ENCODE measurements around the gene MED25. TPM values are rescaled to one million over a fixed set of nuclear protein-coding genes. Genes with fewer than 3 reads are reported as not detected.

Gene MED25
- polyA plus RNA-seq, 1 donor from 2014 or later: 18.9 TPM

DNA sequence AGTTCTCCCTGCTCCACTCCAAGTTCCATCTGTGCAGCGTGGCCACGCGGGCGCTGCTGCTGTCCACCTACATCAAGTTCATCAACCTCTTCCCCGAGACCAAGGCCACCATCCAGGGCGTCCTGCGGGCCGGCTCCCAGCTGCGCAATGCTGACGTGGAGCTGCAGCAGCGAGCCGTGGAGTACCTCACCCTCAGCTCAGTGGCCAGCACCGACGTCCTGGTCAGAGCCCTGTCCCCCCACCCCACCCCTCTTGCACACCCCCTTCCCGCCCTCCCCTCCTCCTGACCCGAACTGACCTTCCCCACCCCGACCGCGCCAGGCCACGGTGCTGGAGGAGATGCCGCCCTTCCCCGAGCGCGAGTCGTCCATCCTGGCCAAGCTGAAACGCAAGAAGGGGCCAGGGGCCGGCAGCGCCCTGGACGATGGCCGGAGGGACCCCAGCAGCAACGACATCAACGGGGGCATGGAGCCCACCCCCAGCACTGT lies 16.6 kb upstream of the MED25 start:
- no peak overlapping the region for H3K27ac ChIP-seq (ENCODE audit: low read length)
- H3K36me3 ChIP-seq (ENCODE audit: insufficient read depth, low read length): no peaks in the 10 kb centered on the region
- no peaks in the 10 kb centered on the region for H3K79me2 ChIP-seq (replicated peaks; ENCODE audit: insufficient read depth, low read length)
- H4K20me1 ChIP-seq (ENCODE audit: insufficient read depth): no peaks in the 10 kb centered on the region
- no peak for TF ChIP-seq TAF1 (IDR thresholded peaks at IDR 0.05; ENCODE audit: low read depth)
- TF ChIP-seq, protein P1, sequence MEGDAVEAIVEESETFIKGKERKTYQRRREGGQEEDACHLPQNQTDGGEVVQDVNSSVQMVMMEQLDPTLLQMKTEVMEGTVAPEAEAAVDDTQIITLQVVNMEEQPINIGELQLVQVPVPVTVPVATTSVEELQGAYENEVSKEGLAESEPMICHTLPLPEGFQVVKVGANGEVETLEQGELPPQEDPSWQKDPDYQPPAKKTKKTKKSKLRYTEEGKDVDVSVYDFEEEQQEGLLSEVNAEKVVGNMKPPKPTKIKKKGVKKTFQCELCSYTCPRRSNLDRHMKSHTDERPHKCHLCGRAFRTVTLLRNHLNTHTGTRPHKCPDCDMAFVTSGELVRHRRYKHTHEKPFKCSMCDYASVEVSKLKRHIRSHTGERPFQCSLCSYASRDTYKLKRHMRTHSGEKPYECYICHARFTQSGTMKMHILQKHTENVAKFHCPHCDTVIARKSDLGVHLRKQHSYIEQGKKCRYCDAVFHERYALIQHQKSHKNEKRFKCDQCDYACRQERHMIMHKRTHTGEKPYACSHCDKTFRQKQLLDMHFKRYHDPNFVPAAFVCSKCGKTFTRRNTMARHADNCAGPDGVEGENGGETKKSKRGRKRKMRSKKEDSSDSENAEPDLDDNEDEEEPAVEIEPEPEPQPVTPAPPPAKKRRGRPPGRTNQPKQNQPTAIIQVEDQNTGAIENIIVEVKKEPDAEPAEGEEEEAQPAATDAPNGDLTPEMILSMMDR (IDR thresholded peaks at IDR 0.05; ENCODE audit: poor library complexity, severe bottlenecking): no peak
- no peak for TF ChIP-seq POLR2AphosphoS5 (IDR thresholded peaks at IDR 0.05)
- no peak for TF ChIP-seq SMC3 (conservative IDR thresholded peaks at IDR 0.05; ENCODE audit: poor library complexity)
- no peak for TF ChIP-seq EZH2 (IDR thresholded peaks at IDR 0.05; ENCODE audit: borderline replicate concordance, insufficient read depth, low read length, poor library complexity, severe bottlenecking)
- TF ChIP-seq EP300 (conservative IDR thresholded peaks at IDR 0.05; ENCODE audit: poor library complexity, severe bottlenecking): no peak
- TF ChIP-seq, protein P2, sequence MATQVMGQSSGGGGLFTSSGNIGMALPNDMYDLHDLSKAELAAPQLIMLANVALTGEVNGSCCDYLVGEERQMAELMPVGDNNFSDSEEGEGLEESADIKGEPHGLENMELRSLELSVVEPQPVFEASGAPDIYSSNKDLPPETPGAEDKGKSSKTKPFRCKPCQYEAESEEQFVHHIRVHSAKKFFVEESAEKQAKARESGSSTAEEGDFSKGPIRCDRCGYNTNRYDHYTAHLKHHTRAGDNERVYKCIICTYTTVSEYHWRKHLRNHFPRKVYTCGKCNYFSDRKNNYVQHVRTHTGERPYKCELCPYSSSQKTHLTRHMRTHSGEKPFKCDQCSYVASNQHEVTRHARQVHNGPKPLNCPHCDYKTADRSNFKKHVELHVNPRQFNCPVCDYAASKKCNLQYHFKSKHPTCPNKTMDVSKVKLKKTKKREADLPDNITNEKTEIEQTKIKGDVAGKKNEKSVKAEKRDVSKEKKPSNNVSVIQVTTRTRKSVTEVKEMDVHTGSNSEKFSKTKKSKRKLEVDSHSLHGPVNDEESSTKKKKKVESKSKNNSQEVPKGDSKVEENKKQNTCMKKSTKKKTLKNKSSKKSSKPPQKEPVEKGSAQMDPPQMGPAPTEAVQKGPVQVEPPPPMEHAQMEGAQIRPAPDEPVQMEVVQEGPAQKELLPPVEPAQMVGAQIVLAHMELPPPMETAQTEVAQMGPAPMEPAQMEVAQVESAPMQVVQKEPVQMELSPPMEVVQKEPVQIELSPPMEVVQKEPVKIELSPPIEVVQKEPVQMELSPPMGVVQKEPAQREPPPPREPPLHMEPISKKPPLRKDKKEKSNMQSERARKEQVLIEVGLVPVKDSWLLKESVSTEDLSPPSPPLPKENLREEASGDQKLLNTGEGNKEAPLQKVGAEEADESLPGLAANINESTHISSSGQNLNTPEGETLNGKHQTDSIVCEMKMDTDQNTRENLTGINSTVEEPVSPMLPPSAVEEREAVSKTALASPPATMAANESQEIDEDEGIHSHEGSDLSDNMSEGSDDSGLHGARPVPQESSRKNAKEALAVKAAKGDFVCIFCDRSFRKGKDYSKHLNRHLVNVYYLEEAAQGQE (IDR thresholded peaks at IDR 0.05; ENCODE audit: borderline replicate concordance): no peak
- TF ChIP-seq RAD21 (conservative IDR thresholded peaks at IDR 0.05): no peak
- no peak for TF ChIP-seq MXI1 (conservative IDR thresholded peaks at IDR 0.05; ENCODE audit: poor library complexity, severe bottlenecking)
- peak overlapping the region; percentile 60 for H3K9ac ChIP-seq (ENCODE audit: low read length)
- H3K27me3 ChIP-seq (ENCODE audit: insufficient read depth, low read depth, low read length): no peaks in the 10 kb centered on the region
- no peaks in the 10 kb centered on the region for H3K9me2 ChIP-seq (ENCODE audit: insufficient read depth, low read length)
- H3K4me2 ChIP-seq (ENCODE audit: low read length): no peak overlapping the region
- no peak overlapping the region for H2AFZ ChIP-seq (ENCODE audit: low read depth, low read length)
- H3K4me3 ChIP-seq (ENCODE audit: low read length): peak overlapping the region; percentile 54
- no peaks in the 10 kb centered on the region for H3F3A ChIP-seq (ENCODE audit: insufficient read depth, low read length, poor library complexity, severe bottlenecking)
- no peaks in the 10 kb centered on the region for H3K9me3 ChIP-seq (ENCODE audit: low read length)

DNA sequence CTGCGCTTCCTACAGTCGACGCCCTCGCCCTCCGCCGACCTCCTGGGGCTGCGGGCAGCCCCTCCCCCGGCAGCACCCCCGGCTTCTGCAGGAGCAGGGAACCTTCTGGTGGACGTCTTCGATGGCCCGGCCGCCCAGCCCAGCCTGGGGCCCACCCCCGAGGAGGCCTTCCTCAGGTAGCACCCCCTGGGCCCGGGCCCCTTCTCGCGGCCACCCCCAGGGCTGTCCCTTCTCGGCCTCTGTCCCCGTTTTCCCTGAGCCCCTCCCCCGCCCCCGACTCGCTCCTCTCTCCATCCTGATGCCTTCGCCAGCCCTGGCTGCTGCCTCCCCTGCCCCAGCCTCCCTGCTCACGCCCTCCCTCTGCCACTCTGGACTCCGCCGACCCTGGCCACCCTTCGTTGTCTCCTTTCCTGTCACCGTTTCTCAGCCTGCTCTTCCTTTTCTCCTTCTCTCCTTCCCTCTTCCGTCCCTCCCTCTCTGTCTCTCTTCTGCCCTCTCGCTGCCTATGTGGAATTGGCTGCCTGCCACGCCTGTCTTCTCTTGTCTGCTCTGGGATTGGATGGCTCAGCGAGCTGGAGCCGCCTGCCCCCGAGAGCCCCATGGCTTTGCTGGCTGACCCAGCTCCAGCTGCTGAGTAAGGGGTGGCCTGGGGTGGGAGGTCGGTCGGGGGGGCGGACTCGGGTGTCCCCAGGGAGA lies 16.0 kb upstream of the MED25 start:
- H4K20me1 ChIP-seq (ENCODE audit: insufficient read depth): no peaks in the 10 kb centered on the region
- TF ChIP-seq, protein P1 (IDR thresholded peaks at IDR 0.05; ENCODE audit: poor library complexity, severe bottlenecking): peak; percentile 20
- TF ChIP-seq EZH2 (IDR thresholded peaks at IDR 0.05; ENCODE audit: borderline replicate concordance, insufficient read depth, low read length, poor library complexity, severe bottlenecking) (no peak), EP300 (conservative IDR thresholded peaks at IDR 0.05; ENCODE audit: poor library complexity, severe bottlenecking) (no peak), SMC3 (conservative IDR thresholded peaks at IDR 0.05; ENCODE audit: poor library complexity) (no peak), RAD21 (conservative IDR thresholded peaks at IDR 0.05) (no peak), POLR2AphosphoS5 (IDR thresholded peaks at IDR 0.05) (peak; percentile 40)
- H2AFZ ChIP-seq (ENCODE audit: low read depth, low read length): no peak overlapping the region
- no peaks in the 10 kb centered on the region for H3K9me3 ChIP-seq (ENCODE audit: low read length)
- H3F3A ChIP-seq (ENCODE audit: insufficient read depth, low read length, poor library complexity, severe bottlenecking): no peaks in the 10 kb centered on the region
- H3K9me2 ChIP-seq (ENCODE audit: insufficient read depth, low read length): no peaks in the 10 kb centered on the region
- H3K79me2 ChIP-seq (replicated peaks; ENCODE audit: insufficient read depth, low read length): no peaks in the 10 kb centered on the region
- no peaks in the 10 kb centered on the region for H3K27me3 ChIP-seq (ENCODE audit: insufficient read depth, low read depth, low read length)
- peak overlapping the region; percentile 54 for H3K4me3 ChIP-seq (ENCODE audit: low read length)
- H3K36me3 ChIP-seq (ENCODE audit: insufficient read depth, low read length): no peaks in the 10 kb centered on the region
- peak overlapping the region; percentile 60 for H3K9ac ChIP-seq (ENCODE audit: low read length)
- peak overlapping the region; percentile 64 for H3K27ac ChIP-seq (ENCODE audit: low read length)
- H3K4me2 ChIP-seq (ENCODE audit: low read length): no peak overlapping the region
